Thyroid gland (tissue), 4 donors: ENCODE results near the gene LHFPL6.

ENCODE experiments used
- POLR2A ChIP-seq, 2 donors: fragments of 450-650 bp; IDR thresholded peaks; one replicate each; pipeline ENCODE4 v1.6.1; 2017; ENCODE audit warnings: antibody characterized with exemption in 2 of 2, mild to moderate bottlenecking in 2 of 2, moderate library complexity in 1 of 2
- TF ChIP-seq, protein P1 (sequence below), 6 experiments: fragments of 200-600 bp in 3 of 6; fragments of 450-650 bp in 3 of 6; sonication (generic) in 3 of 6; IDR thresholded peaks; one replicate each; pipeline ENCODE4 v1.5.1; 2016 to 2019; ENCODE audit warnings: antibody characterized with exemption in 6 of 6, mild to moderate bottlenecking in 2 of 6, inconsistent platforms in 1 of 6, moderate library complexity in 1 of 6

DNA sequence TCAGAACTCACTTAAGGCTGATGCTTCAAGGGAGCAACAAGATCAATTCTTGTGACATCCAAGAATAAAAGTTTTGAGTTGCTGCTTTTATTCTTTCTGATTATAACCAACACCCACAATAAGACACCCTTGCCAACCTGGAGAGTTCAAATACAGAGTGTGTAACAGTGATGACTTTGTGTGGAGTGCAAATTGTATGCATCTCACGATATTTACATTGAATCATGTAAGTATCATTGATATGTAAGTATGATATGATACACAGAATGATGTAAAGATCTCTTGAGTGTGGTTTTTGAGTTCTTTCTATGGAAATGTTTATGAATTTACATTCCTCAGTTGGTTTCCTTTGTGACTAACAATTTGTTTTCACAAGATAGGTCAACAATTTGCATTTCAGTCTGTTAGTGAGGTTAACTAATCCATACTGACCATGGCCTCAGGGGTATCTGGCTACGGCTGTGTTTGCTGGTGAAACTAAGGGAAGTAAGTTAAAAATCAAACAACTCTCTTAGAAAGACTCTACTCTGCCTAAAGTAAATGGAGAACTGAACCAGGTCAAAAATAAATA, 12.4 kb downstream of the LHFPL6 start:
- TF ChIP-seq, protein P1, sequence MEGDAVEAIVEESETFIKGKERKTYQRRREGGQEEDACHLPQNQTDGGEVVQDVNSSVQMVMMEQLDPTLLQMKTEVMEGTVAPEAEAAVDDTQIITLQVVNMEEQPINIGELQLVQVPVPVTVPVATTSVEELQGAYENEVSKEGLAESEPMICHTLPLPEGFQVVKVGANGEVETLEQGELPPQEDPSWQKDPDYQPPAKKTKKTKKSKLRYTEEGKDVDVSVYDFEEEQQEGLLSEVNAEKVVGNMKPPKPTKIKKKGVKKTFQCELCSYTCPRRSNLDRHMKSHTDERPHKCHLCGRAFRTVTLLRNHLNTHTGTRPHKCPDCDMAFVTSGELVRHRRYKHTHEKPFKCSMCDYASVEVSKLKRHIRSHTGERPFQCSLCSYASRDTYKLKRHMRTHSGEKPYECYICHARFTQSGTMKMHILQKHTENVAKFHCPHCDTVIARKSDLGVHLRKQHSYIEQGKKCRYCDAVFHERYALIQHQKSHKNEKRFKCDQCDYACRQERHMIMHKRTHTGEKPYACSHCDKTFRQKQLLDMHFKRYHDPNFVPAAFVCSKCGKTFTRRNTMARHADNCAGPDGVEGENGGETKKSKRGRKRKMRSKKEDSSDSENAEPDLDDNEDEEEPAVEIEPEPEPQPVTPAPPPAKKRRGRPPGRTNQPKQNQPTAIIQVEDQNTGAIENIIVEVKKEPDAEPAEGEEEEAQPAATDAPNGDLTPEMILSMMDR (IDR thresholded peaks at IDR 0.05) = no peak
- no peak for TF ChIP-seq POLR2A (IDR thresholded peaks at IDR 0.05)
